IPS-18a (cell line): ENCODE data around the gene GSG1L.

ENCODE experiments used
- H3K27ac ChIP-seq: one replicate; pipeline ENCODE4 v1.5.1; 2013; ENCODE audit warnings: low read length
- H3K27me3 ChIP-seq: one replicate; pipeline ENCODE4 v1.6.1; 2013; ENCODE audit warnings: mild to moderate bottlenecking, low read length; ENCODE audit not compliant: control insufficient read depth, insufficient read depth
- H3K36me3 ChIP-seq: one replicate; pipeline ENCODE4 v1.6.1; 2013; ENCODE audit warnings: low read depth, low read length; ENCODE audit not compliant: control insufficient read depth
- H3K4me1 ChIP-seq: one replicate; pipeline ENCODE4 v1.6.1; 2013; ENCODE audit warnings: low read depth, low read length; ENCODE audit not compliant: control insufficient read depth
- H3K4me3 ChIP-seq: one replicate; pipeline ENCODE4 v1.5.1; 2013; ENCODE audit warnings: low read length
- H3K9ac ChIP-seq: one replicate; pipeline ENCODE4 v1.6.1; 2013; ENCODE audit warnings: mild to moderate bottlenecking, low read length, moderate library complexity
- H3K9me3 ChIP-seq: one replicate; pipeline ENCODE4 v1.6.1; 2013; ENCODE audit warnings: low read depth, low read length; ENCODE audit not compliant: control insufficient read depth

GSG1L gene

GRCh38 chr16:27803775-27804549, 259.6 kb downstream of the GSG1L start:
- H3K36me3 ChIP-seq = no peaks in the 10 kb centered on the region
- H3K4me1 ChIP-seq = peaks cover 4% of the 10 kb centered on the region
- no peak overlapping the region for H3K27ac ChIP-seq
- no peaks in the 10 kb centered on the region for H3K9me3 ChIP-seq
- no peak overlapping the region for H3K9ac ChIP-seq
- no peaks in the 10 kb centered on the region for H3K27me3 ChIP-seq
- peak overlapping the region; percentile 29 for H3K4me3 ChIP-seq

- Histone ChIP-seq H3K36me3 (no peaks in the 10 kb centered on the region), H3K9ac (no peak overlapping the region), H3K4me3 (no peak overlapping the region), H3K27ac (no peak overlapping the region), H3K4me1 (peaks cover 4% of the 10 kb centered on the region), H3K27me3 (no peaks in the 10 kb centered on the region), H3K9me3 (no peaks in the 10 kb centered on the region)
These were observed 260.7 kb downstream of the GSG1L start for GRCh38 chr16:27802664-27803439.

GRCh38 chr16:27801289-27801945, 262.1 kb downstream of the GSG1L start:
- no peaks in the 10 kb centered on the region for H3K36me3 ChIP-seq
- no peaks in the 10 kb centered on the region for H3K27me3 ChIP-seq
- H3K27ac ChIP-seq = no peak overlapping the region
- H3K9me3 ChIP-seq = no peaks in the 10 kb centered on the region
- H3K4me3 ChIP-seq = no peak overlapping the region
- no peak overlapping the region for H3K9ac ChIP-seq
- H3K4me1 ChIP-seq = peaks cover 4% of the 10 kb centered on the region

- H3K9me3 ChIP-seq = no peaks in the 10 kb centered on the region
- no peak overlapping the region for H3K27ac ChIP-seq
- no peaks in the 10 kb centered on the region for H3K36me3 ChIP-seq
- peaks cover 4% of the 10 kb centered on the region for H3K4me1 ChIP-seq
- H3K27me3 ChIP-seq = no peaks in the 10 kb centered on the region
- H3K4me3 ChIP-seq = no peak overlapping the region
- H3K9ac ChIP-seq = no peak overlapping the region
These were observed 262.7 kb downstream of the GSG1L start for GRCh38 chr16:27800817-27801216.

- Histone ChIP-seq H3K9me3 (no peaks in the 10 kb centered on the region), H3K4me1 (peaks cover 4% of the 10 kb centered on the region), H3K4me3 (no peak overlapping the region), H3K36me3 (no peaks in the 10 kb centered on the region), H3K9ac (no peak overlapping the region), H3K27ac (no peak overlapping the region), H3K27me3 (no peaks in the 10 kb centered on the region)
These were observed 263.6 kb downstream of the GSG1L start for GRCh38 chr16:27799896-27800295.

- H3K27ac ChIP-seq = no peak overlapping the region
- no peaks in the 10 kb centered on the region for H3K36me3 ChIP-seq
- H3K9ac ChIP-seq = no peak overlapping the region
- no peaks in the 10 kb centered on the region for H3K27me3 ChIP-seq
- H3K4me1 ChIP-seq = no peaks in the 10 kb centered on the region
- H3K4me3 ChIP-seq = no peak overlapping the region
- H3K9me3 ChIP-seq = no peaks in the 10 kb centered on the region
These were observed 265.3 kb downstream of the GSG1L start for GRCh38 chr16:27798241-27798640.

GRCh38 chr16:27795992-27796614, 267.4 kb downstream of the GSG1L start:
- Histone ChIP-seq H3K4me1 (no peaks in the 10 kb centered on the region), H3K27ac (no peak overlapping the region), H3K27me3 (no peaks in the 10 kb centered on the region)

GRCh38 chr16:27793249-27793622, 270.3 kb downstream of the GSG1L start:
- Histone ChIP-seq H3K4me3 (no peak overlapping the region), H3K27ac (no peak overlapping the region), H3K36me3 (no peaks in the 10 kb centered on the region), H3K9me3 (no peaks in the 10 kb centered on the region), H3K4me1 (no peaks in the 10 kb centered on the region), H3K9ac (no peak overlapping the region), H3K27me3 (no peaks in the 10 kb centered on the region)

More at GRCh38 chr16:27795992-27796614, 267.4 kb downstream of the GSG1L start:
- H3K36me3 ChIP-seq = no peaks in the 10 kb centered on the region
- H3K9ac ChIP-seq = no peak overlapping the region
- no peak overlapping the region for H3K4me3 ChIP-seq
- no peaks in the 10 kb centered on the region for H3K9me3 ChIP-seq

- Histone ChIP-seq H3K4me1 (no peaks in the 10 kb centered on the region), H3K27me3 (no peaks in the 10 kb centered on the region), H3K9ac (no peak overlapping the region), H3K27ac (no peak overlapping the region), H3K9me3 (no peaks in the 10 kb centered on the region), H3K36me3 (no peaks in the 10 kb centered on the region), H3K4me3 (no peak overlapping the region)
These were observed 270.8 kb downstream of the GSG1L start for GRCh38 chr16:27792486-27793248.

- no peaks in the 10 kb centered on the region for H3K4me1 ChIP-seq
- no peak overlapping the region for H3K4me3 ChIP-seq
- no peaks in the 10 kb centered on the region for H3K27me3 ChIP-seq
- no peak overlapping the region for H3K9ac ChIP-seq
- no peak overlapping the region for H3K27ac ChIP-seq
- no peaks in the 10 kb centered on the region for H3K9me3 ChIP-seq
- H3K36me3 ChIP-seq = no peaks in the 10 kb centered on the region
These were observed 272.2 kb downstream of the GSG1L start for GRCh38 chr16:27791404-27791719.
